Prostate gland (tissue), 2 donors: Measurements from ENCODE around the gene ELN.

Source experiments
- POLR2A ChIP-seq: fragments of 450-650 bp; IDR thresholded peaks from one replicate; pipeline ENCODE4 v1.6.1; 2016; ENCODE audit warnings: antibody characterized with exemption, mild to moderate bottlenecking
- POLR2AphosphoS5 ChIP-seq: sonication (generic); formaldehyde crosslinking; IDR thresholded peaks from one replicate; pipeline ENCODE4 v1.6.1; 2017; ENCODE audit warnings: antibody characterized with exemption
- TF ChIP-seq, protein P1 (sequence below), 4 experiments: fragments of 200-600 bp in 2 of 4; fragments of 450-650 bp in 2 of 4; sonication (generic) in 2 of 4; IDR thresholded peaks; 1 replicate in 3 of 4; 2 replicates in 1 of 4; pipeline ENCODE4 v1.5.1; 2016 to 2019; ENCODE audit warnings: antibody characterized with exemption in 4 of 4, mild to moderate bottlenecking in 2 of 4, moderate library complexity in 2 of 4

DNA sequence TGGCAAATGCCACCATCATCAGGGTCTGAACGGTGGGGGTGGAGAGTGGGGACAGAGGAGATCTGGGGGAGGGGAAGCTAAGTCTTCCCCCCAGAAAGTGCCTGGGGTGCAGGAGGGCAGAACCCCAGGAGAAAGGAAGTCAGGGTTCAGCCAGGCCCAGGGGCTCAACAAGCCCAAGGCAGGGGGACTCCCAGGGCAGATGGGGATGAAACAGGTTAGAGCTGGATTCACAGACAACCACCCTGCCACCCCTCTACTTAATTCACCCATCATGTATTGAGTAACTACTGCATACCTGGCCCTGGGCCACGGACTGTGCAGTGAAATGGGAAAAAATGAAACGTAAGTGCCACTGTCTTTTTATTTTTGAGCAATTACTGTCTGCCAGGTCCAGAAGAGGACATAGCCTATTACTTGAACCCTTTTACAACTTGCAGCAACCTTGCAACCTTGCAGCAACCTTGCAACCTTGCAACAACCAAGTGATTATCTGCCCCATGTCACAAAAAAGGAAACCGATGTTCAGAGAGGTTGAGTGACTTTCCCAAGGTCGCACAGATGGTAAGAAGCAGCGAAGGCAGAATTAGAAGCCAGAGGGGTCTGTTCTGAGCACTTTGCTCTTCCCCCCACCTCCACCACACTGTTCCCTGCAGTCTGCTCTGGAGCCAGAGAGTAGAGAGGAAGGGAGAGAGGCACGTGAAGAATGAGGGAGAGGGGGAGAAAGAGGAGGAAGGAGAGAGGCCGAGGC lies 4.8 kb downstream of the ELN start:
- TF ChIP-seq, protein P1, sequence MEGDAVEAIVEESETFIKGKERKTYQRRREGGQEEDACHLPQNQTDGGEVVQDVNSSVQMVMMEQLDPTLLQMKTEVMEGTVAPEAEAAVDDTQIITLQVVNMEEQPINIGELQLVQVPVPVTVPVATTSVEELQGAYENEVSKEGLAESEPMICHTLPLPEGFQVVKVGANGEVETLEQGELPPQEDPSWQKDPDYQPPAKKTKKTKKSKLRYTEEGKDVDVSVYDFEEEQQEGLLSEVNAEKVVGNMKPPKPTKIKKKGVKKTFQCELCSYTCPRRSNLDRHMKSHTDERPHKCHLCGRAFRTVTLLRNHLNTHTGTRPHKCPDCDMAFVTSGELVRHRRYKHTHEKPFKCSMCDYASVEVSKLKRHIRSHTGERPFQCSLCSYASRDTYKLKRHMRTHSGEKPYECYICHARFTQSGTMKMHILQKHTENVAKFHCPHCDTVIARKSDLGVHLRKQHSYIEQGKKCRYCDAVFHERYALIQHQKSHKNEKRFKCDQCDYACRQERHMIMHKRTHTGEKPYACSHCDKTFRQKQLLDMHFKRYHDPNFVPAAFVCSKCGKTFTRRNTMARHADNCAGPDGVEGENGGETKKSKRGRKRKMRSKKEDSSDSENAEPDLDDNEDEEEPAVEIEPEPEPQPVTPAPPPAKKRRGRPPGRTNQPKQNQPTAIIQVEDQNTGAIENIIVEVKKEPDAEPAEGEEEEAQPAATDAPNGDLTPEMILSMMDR (IDR thresholded peaks at IDR 0.05) = no peak
- TF ChIP-seq POLR2AphosphoS5 = no peak
- TF ChIP-seq POLR2A = no peak
